ENCODE data around the gene OR13H1. TPM values are rescaled to one million over a fixed set of nuclear protein-coding genes. Genes with fewer than 3 reads are reported as not detected.
"Not testable (repeated sequence)": the region's sequence is repeated elsewhere in the genome, so short reads cannot be mapped to it uniquely, and the experiment has no call there.

OR13H1 gene
- not detected for total RNA-seq (2013)
- polyA plus RNA-seq: not detected
- not detected in 2 replicates for polyA minus RNA-seq
- total RNA-seq: 0 to 0.23 (median 0) reads per million in 11 experiments

GRCh38 chrX:131543774-131544173 is at the start of gene OR13H1:
OR13H1 (plus strand) TSS chrX:131544074; CDS start chrX:131544074, 0 bp downstream.
- no peak for TF ChIP-seq CTCF (IDR thresholded peaks at IDR 0.05)

GRCh38 chrX:131501556-131501955 is 42.3 kb upstream of the OR13H1 start:
- H3K27ac ChIP-seq (ENCODE audit: low read depth in 1 of 2, low read length in 2 of 2); H3K4me2 ChIP-seq (replicated peaks; ENCODE audit: extremely low read depth, low read length, poor library complexity, severe bottlenecking); H3K27me3 Mint-ChIP-seq (ENCODE audit: low read depth in 3 of 3); H3K79me2 ChIP-seq (ENCODE audit: insufficient read depth, low read length); H3K36me3 ChIP-seq (replicated peaks in 1 of 2; ENCODE audit: control insufficient read depth in 1 of 2, insufficient read depth in 2 of 2, low read length in 2 of 2); H3K36me3 Mint-ChIP-seq; H3K4me3 Mint-ChIP-seq; H3K27ac Mint-ChIP-seq; H3K4me3 ChIP-seq (replicated peaks in 1 of 3; ENCODE audit: low read depth in 2 of 3, low read length in 3 of 3); H3K27me3 ChIP-seq (ENCODE audit: control insufficient read depth in 2 of 2, insufficient read depth in 2 of 2, low read length in 2 of 2); H4K20me1 ChIP-seq (ENCODE audit: insufficient read depth, low read length); H3K9me3 ChIP-seq (replicated peaks in 1 of 2; ENCODE audit: control insufficient read depth in 1 of 2, insufficient read depth in 1 of 2, low read length in 2 of 2); H3K4me1 ChIP-seq (ENCODE audit: control insufficient read depth in 1 of 2, insufficient read depth in 2 of 2, low read length in 2 of 2); intact Hi-C loops (cut with micrococcal nuclease); H3K9ac ChIP-seq (ENCODE audit: insufficient read depth, low read length, poor library complexity, severe bottlenecking); H3K9me3 Mint-ChIP-seq; H3K4me1 Mint-ChIP-seq; DNase-seq; H2AFZ ChIP-seq (ENCODE audit: insufficient read depth, low read depth, low read length, poor library complexity, severe bottlenecking): not testable (repeated sequence)
- 72% methylated on average over 3 of the region's 5 CpGs for WGBS (ENCODE audit: insufficient coverage)

More at GRCh38 chrX:131543774-131544173, at the start of gene OR13H1:
- no peak within 1 kb of the TSS for H3K4me2 ChIP-seq (replicated peaks; ENCODE audit: extremely low read depth, low read length, poor library complexity, severe bottlenecking)
- Mint-ChIP-seq H3K9me3 (peaks cover 0 to 2% (median 0%) of the 10 kb centered on the region in 7 donors), H3K4me1 (no peaks in the 10 kb centered on the region), H3K27ac (peak within 1 kb of the TSS in 1 of 7 donors; percentile 17), H3K4me3 (no peak within 1 kb of the TSS), H3K36me3 (no peaks in the 10 kb centered on the region), H3K27me3 (ENCODE audit: low read depth in 3 of 3) (peaks cover 0 to 4% (median 0%) of the 10 kb centered on the region in 3 donors)
- H3K9ac ChIP-seq (ENCODE audit: insufficient read depth, low read length, poor library complexity, severe bottlenecking): no peak within 1 kb of the TSS
- no peaks in the 10 kb centered on the region for H3K79me2 ChIP-seq (ENCODE audit: insufficient read depth, low read length)
- H3K4me3 ChIP-seq (replicated peaks in 1 of 3; ENCODE audit: low read depth in 2 of 3, low read length in 3 of 3): no peak within 1 kb of the TSS
- H3K27me3 ChIP-seq (ENCODE audit: control insufficient read depth in 2 of 2, insufficient read depth in 2 of 2, low read length in 2 of 2): peaks cover 0 to 3% of the 10 kb centered on the region in 2 donors
- no peaks in the 10 kb centered on the region for H3K9me3 ChIP-seq (replicated peaks in 1 of 2; ENCODE audit: control insufficient read depth in 1 of 2, insufficient read depth in 1 of 2, low read length in 2 of 2)
- H3K27ac ChIP-seq (ENCODE audit: low read depth in 1 of 2, low read length in 2 of 2): no peak within 1 kb of the TSS
- DNase-seq: no peak
- no peaks in the 10 kb centered on the region for H3K36me3 ChIP-seq (replicated peaks in 1 of 2; ENCODE audit: control insufficient read depth in 1 of 2, insufficient read depth in 2 of 2, low read length in 2 of 2)
- WGBS (ENCODE audit: insufficient coverage): no CpG with 5 or more reads among the region's 1 CpG
- H2AFZ ChIP-seq (ENCODE audit: insufficient read depth, low read depth, low read length, poor library complexity, severe bottlenecking): no peak within 1 kb of the TSS
- H3K4me1 ChIP-seq (ENCODE audit: control insufficient read depth in 1 of 2, insufficient read depth in 2 of 2, low read length in 2 of 2): no peaks in the 10 kb centered on the region
- intact Hi-C loops (cut with micrococcal nuclease): no loop called here
- H4K20me1 ChIP-seq (ENCODE audit: insufficient read depth, low read length): no peaks in the 10 kb centered on the region

All from CD14-positive monocyte (primary cell).